Activated CD8-positive, alpha-beta memory T cell treated with anti-CD3 and anti-CD28 coated beads, Interleukin-2, amount 50 U/mL, for 1 hour (primary cell): ENCODE results near the gene HEXD.
"Not testable (repeated sequence)": the region's sequence is repeated elsewhere in the genome, so short reads cannot be mapped to it uniquely, and the experiment has no call there.

Experiments used
- DNase-seq: peaks from one replicate; pipeline ENCODE4 v3.0.0-alpha.2; 2020; ENCODE audit errors: extremely low read depth

HEXD gene

DNA sequence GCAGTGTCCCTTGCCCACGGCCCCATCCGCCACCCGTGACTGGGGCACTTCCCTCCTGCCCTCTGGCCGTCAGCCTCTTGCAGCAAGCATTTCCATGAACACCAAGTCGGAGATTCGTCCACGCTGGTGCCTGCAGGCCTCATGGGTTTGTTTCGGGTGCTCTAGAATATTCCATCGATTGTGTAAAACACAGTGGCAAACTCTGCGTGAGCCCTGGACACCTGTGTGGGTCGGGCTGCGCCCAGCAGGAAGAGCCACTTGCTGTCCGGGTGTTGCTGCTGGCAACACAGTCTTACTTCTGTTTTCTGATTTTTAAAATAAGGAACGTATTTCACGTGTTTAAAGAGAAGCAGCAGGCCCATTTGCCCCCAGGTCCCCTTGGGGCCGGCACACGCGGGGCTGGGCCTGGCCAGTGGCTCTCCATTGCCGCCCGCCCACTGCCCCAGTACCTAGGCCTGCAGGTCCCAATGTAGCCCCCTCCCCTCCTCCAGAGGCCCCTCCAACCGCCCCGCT, 22.4 kb downstream of the HEXD start:
- no peak for DNase-seq

DNA sequence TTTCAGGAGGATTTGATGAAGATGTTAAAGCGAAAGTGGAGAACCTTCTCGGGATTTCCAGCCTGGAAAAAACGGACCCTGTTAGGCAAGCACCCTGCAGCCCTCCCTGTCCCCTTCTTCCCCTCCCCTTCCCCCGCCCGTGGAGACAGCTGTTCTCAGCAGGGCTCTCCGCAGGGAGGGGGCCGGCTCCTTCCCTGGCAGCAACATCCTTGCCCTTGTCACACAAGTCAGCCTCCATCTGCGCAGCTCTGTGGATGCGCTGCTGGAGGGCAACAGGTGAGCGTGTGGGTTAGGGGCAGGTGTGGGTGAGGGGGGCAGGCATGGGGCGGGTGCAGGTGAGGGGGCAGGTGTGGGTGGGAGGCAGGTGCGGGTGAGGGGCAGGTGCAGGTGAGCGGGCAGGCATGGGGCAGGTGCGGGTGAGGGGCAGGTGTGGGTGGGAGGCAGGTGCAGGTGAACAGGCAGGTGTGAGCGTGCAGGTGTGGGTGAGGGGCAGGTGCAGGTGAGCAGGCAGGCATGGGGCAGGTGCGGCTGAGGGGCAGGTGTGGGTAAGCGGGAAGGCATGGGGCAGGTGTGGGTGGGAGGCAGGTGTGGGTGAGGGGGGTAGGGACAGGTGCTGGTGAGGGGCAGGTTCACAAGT, 23.0 kb downstream of the HEXD start:
- no peak for DNase-seq

DNA sequence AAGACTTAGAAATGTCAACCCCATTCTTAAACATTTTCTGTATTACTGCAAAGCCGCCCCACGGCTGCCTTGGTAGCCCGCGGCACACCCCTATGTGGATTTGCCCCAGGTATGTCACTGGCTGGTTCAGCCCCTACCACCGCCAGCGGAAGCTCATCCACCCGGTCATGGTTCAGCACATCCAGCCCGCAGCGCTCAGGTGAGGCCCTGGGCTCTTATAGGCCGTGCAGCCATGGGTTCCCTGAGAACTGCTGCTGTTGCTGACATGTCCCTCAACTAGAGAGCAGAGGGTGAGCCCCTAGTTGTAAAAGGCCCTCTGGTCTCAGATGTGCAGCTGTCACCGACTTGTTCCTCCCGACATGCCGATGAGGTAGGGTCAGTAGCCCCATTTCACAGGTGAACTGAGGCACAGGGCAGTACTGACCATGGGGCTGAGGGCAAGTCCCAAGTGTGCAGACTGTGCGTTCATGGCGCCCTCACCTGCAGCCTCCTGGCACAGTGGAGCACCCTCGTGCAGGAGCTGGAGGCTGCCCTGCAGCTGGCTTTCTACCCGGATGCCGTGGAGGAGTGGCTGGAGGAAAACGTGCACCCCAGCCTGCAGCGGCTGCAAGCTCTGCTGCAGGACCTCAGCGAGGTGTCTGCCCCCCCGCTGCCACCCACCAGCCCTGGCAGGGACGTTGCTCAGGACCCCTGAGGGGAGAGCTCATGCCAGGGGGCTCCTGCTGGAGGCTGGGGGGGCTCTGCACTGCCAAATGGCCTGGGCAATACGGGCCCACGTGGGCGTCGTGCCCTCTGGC, 23.7 kb downstream of the HEXD start:
- no peak for DNase-seq

DNA sequence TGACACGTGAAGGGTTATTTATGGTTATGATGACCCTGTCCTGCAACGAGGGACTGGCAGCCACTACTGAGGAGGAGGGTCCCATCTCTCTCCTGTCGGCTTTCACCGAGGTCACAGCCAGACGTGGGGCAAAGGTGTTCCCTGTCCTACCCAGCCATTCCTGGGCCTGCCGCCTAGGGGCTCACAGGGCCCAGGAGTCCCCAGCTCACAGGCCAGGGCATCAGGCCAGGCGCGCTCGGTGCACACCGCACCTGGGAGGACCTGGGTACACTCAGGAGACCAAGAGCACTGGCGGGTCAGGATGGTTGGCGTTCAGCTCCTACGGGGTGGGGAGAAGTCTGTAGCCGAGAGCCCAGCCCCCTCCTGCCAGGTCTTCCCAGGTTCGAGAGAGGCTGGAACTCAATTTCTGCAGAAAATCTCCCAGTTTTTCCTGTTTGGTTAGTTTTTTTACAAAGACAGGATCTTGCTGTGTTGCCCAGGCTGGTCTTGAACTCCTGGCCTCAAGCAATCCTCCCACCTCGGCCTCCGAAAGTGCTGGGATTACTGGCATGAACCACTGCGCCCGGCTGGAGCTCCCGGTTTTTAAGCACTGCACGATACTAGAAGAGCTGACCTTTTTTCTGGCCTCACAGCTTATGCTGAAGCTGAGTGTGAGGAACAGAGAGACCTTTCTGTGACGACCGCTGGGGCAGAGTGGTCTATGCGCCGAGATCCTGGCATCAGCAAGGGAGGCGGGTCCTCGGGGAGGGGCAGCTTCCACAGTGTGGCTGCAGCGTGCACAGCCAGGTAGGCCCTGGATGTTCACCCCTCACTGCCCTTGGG, 24.7 kb downstream of the HEXD start:
- no peak for DNase-seq

DNA sequence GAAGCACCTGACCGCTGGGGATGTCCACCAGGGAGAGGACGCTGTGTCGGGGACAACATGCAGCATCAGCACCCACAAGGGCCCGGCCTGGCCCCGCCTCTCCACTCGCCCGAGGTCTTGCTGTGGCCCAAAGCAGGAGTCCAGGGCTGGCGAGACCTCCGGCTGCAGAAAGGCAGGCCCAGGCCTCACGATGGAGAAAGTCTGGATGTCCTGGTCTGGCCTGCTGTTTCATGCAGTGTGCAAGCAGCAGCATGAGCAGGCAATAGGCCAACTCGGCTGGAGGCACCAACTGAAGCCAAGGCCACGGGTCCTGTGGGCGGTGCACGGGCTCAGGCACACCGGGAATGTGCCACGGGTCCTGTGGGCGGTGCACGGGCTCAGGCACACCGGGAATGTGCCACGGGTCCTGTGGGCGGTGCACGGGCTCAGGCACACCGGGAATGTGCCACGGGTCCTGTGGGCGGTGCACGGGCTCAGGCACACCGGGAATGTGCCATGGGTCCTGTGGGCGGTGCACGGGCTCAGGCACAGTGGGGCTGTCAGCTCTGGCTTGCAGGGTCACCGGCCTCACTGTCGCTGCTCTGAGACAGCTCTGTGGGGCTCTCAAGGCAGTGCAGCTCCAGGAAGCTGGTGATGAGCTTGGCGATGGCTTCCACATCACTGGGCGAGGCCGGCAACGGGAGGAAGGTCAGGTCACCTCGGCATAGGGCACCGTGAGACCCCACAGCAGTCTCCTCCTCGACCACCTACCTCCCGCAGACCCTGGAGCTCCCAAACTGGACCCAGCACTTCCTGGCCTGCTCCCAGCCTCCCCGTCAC, 25.5 kb downstream of the HEXD start:
- no peak for DNase-seq

DNA sequence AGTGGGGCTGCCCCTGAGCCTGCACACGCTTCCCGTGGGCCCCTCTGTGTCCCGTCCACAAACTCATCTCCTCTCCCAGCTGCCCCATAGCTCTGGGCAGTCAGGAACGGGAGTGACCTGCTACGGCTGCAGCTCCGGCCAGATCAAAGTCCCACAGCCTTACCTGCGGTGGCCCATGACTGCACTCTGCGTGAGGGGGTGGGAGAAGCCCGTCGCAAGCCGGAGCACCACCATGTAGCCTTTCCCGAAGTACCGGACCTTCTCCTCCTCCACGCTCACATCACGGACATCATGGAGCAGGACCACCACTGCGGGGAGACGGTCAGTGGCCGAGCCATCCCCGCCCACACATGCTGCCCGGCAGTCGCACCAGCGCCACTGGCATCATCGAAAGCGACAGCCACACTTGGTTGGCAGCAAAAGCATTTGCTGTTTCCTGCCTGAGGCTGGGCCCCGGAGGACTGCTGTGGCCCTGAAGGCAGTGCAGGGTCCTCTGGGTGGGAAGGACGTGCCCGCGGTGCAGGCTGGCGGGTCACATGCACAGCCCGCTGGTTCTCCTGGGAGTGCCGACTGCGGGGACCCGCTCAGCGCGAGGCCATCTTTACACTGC, 26.2 kb downstream of the HEXD start:
- no peak for DNase-seq

DNA sequence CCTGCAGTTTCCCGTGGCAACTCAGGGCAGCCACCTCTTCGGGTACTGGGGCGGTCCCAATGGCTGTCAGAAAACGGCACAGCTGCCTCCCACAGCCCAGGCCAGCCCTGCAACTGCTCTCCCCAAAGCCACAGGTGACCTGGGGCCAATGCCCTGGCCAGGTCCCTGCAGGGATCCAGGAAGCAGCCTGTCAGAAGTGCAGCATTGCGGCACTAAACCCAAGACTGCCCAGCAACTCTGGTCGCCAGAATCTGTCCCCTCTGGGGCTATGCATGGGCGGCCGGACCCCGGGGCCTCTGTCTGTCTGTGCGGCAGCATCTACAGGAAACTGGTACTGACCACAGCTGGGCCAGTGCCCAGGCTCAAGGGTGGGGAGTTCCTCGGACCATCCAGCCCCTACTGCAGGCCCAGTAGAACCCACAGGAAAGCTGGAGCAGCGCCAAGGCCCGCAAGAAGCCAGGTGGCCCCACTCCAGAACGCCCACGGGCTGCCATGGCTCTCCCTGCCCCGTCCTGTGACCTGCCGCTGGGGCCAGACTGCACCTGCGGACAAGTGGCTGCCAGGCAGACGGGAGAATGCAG, 26.9 kb downstream of the HEXD start:
- no peak for DNase-seq

DNA sequence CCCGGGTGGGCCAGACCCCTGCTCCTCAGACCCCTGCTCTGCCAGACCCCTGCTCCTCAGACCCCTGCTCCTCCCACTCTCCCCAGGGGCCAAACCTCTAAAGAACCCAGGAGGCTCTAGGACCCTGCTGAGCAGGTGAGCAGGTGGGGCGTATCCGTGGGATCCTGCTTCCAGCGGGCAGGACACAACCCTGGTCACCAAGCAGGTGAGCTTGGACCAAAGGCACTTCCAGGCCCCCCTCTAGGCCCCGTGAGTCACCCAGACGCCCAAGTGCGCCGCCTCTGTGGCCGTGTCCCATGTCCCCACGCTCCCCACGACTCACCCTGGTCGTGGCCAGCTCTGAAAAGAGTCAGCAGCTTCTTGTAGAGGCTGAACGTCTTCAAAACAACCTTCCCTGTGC, 27.4 kb downstream of the HEXD start:
- no peak for DNase-seq

DNA sequence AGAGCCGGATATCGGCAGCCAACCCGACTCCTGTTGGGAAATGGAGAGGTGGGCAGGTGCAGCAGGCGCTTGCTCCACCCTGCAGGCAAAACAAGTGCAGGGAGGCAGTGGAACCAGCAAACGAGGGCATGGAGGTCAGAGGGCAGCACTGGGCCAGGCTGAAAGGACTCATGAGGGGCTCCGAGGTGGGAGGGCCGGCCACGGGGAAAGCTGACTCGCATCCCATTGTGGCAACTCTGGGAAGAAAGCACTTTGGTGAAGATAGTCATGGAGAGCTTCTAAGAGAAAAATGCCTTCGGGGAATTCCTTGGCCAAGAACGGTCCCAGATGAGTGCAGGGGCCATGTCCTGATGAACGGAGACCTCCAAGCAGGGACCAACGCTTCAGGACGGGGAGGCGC, 28.0 kb downstream of the HEXD start:
- no peak for DNase-seq

DNA sequence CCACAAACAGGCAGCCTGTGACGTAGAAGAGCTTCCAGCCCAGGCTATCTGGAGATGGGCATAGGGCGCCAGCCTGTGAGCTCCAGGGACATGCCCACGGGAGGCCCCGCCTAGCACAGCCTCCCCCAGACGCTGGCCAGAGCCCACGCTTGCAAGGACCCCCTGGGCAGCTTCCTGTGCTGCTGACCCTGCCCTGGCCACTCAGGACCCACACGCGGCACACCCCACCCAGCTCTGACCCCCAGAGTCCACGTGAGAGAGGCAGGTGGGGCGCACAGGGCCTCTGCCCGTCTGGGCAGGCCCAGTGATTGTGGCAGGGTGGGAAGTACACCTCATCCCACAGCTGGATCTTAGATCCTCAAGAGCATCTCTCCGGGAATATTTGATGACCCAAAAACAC, 28.5 kb downstream of the HEXD start:
- no peak for DNase-seq

DNA sequence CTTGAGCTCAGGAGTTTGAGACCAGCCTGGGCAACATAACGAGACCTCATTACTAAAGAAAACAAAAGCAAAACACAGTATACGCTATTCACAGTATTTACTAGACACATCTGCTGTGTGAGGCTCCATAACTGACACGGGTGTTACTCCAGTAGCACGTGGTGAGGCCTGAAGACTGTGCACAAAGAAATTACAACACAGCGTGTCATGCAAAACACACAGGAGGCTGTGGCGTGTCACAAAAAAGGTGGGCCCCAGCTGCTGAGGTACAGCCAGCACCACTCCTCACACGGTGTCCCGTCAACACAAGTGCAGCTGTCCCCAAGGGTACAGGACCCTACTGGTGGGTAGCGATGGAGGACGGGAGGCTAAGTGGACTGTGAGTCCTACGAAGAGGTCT, 29.7 kb downstream of the HEXD start:
- no peak for DNase-seq

DNA sequence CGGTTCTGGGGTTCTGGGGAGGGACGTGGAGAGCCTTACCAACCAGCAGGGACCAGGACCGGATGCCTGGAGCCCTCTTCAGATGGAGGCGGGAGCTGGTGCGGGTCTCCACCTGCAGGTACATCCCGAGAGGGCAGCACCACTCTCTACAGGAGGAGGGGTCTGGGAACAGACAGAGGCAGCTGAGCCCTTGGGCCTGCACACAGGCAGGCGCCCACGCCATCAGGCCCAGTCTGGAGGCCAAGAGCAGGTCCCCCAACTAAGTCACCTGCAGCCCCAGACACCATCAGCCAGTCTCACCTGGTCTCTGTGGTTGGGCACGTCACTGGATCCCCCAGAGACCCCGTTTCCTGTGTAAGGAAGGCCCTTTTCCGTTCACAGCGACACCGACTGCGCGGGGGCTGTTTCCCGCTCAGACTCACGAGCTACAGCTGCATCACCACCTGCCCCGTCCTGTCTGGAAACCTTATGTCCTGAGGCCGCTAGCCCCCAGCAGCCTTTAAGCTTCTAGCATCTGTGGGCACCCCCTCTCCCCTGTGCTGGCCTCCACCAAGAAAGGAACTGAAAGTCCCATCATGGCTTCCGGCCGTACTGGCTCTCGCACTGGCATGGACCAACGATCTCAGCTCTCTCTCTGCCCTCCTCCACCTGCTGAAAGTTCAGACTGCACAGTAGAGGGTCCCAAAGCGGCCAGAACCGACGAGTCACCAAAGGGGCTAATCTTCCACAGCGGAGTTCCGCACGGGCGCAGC, 31.2 kb downstream of the HEXD start:
- peak; percentile 57 for DNase-seq

DNA sequence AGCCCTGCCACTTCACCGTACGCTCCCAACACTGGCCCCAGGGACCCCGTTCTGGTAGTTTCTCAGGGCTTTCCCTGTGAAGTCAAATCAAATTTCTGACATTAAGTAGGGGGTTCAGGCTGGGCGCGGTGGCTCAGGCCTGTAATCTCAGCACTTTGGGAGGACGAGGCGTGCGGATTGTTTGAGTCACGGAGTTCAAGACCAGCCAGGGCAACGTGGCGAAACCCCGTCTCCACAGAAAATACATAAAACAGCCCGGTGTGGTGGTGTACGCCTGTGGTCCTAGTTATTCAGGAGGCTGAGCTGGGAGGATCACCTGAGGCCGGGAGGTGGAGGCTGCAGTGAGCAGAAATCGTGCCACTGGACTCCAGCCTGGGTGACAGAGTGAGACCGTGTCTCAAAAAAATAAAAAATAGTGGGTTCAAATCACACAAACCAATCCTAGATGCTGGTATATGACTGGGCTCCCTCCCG, 31.8 kb downstream of the HEXD start:
- no peak for DNase-seq

DNA sequence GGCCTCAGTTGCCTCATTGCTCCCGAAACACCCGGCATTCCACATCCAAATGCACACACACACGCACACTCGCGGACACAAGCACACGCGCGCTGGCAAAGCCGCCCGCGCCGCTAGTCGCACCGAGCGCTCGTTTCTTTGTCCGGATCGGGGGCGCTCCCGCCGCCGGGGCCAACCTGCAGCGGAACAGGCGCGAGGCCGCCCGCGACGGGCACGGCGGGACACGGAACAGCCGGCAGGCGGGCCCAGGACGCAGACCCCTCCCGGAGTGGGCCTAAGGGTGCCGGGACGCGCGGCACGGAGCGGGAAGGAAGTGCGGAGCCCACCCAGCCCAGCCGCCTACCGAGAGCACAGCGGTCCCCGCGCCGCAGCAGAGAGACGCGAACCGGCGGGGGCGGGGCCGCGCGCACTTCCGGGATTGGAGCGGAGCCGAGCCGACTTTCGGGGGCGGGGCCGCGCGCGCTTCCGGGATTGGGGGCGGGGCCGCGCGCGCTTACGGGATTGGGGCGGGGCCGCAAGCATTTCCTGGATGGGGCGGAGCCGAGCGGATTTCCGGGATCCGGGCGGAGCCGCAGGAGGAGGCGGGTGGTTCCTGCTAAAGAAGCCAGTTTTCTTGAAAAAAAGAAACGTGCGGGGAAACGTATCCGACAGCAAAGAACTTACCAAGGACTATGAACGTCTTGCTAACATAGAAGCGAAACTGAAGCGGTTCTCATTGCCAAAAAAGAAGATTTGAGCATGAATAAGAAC, 32.4 kb downstream of the HEXD start, which contains the start of gene CYBC1:
TSS of gene CYBC1 (minus strand) at position 396 of the 750 bp plus-strand sequence. CDS start 1,498 bp downstream, outside the sequence.
- peak; percentile 81 for DNase-seq

DNA sequence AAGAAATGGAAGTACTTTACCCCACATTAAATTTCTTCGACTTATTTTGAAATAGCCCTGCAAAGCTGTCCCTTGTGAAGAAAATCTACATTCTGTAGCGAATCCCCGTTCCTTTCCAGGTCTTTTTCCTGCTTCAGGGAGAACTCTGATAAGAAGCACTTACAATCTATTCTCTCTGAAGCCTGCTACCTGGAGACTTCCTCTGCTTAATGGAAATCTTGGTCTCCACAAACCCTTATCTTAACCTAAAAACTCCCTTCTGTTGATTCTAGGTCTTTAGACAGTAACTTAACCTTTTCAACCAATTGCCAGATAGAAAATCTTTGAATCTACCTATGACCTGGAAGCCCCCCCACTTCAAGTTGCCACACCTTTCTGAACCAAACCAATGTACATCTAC, 34.0 kb downstream of the HEXD start:
- DNase-seq: no peak

DNA sequence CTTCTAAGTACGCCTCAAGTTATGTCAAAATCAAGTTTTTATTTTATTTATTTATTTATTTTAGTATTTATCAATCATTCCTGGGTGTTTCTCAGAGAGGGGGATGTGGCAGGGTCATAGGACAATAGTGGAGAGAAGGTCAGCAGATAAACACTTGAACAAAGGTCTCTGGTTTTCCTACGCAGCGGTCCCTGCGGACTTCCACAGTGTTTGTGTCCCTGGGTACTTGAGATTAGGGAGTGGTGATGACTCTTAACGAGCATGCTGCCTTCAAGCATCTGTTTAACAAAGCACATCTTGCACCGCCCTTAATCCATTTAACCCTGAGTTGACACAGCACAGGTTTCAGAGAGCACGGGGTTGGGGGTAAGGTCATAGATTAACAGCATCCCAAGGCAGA, 35.0 kb downstream of the HEXD start:
- not testable (repeated sequence) for DNase-seq

DNA sequence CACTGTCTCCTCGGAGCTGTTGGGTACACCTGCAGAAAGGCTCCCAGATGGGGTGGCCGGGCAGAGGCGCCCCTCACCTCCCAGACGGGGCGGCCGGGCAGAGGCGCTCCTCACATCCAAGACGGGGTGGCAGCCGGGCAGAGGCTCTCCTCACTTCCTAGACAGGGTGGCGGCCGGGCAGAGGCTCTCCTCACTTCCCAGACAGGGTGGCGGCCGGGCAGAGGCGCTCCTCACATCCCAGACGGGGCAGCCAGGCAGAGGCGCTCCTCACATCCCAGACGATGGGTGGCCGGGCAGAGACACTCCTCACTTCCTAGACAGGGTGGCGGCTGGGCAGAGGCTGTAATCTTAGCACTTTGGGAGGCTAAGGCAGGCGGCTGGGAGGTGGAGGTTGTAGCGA, 35.6 kb downstream of the HEXD start:
- not testable (repeated sequence) for DNase-seq

DNA sequence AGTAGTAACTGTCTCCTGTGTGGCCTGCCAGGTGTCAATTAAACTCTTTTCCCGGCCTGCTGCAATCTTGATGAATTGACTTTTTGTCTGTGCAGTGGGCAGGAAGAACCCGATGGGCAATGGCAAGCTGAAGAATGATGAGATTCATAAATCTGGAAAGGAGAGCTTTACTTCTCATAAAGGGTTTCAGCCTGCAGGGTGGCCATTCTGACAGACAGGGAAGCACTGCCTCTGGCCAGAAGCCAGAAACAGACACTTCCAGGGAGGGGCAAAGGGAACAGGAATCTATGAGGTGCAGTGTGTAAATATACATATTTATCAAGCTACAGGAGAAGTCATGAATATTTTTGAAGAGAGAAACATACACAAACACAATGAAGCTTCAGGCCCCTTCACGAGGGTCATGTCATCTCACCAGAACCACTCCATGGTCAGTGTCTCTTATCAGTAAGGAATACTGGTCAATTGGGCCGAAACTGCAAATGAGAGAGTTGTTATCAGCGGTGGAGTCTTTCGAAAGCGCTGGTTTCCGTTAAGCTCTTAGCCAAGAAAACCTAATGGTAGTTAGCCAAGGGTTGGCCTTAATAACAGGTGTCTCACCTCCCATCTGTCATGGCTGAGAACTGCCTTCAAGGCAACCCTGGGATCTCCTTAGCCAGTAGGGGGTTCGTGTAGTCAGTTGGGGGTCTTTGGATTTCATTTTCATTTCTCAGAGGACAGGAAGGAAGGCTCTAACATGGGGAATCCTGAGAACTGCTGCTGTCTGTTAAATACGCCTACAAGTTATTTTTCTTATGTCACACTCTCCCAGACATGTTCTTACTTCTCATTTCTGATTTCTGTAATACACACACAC, 39.2 kb downstream of the HEXD start:
- DNase-seq: no peak
